Mucosa of descending colon (tissue), 3 donors: ENCODE results near the gene TACSTD2. TPM values are rescaled to one million over a fixed set of nuclear protein-coding genes. Genes with fewer than 3 reads are reported as not detected.
"Not testable (repeated sequence)": the region's sequence is repeated elsewhere in the genome, so short reads cannot be mapped to it uniquely, and the experiment has no call there.

ENCODE experiments used
- ATAC-seq: fragments of 200-7000 bp; cut with Tn5 transposase; one replicate; pipeline ENCODE4 v1.9.1; 2020; ENCODE audit warnings: mild to moderate bottlenecking, moderate library complexity
- DNase-seq, 3 donors: peaks; one replicate each; pipeline ENCODE4 v3.0.0-alpha.2; 2020
- H3K36me3 ChIP-seq: fragments of 200-600 bp; one replicate; pipeline ENCODE4 v1.8.0; 2021; ENCODE audit warnings: low read depth, mild to moderate bottlenecking
- H3K4me1 ChIP-seq: fragments of 200-600 bp; one replicate; pipeline ENCODE4 v1.8.0; 2021; ENCODE audit warnings: low read depth, mild to moderate bottlenecking
- H3K4me3 ChIP-seq: fragments of 200-600 bp; one replicate; pipeline ENCODE4 v1.8.0; 2021; ENCODE audit warnings: mild to moderate bottlenecking
- H3K9me3 ChIP-seq: fragments of 200-600 bp; one replicate; pipeline ENCODE4 v1.8.0; 2021; ENCODE audit warnings: mild to moderate bottlenecking
- intact Hi-C, 2 donors: fragments of 100-400 bp; cut with DNase I in 1 of 2; cut with micrococcal nuclease in 1 of 2; formaldehyde crosslinking; loops; one replicate each; pipeline versions ENCODE4 v1.11.0 to v1.11.1; 2022; cut with DNase I, micrococcal nuclease
- total RNA-seq, 3 donors: library from RNA; stranded (reverse); fragmentation: NEBNext Ultra II Directional in 2 of 3; extraction: Animal tissue kit (Norgen Biotek cat#: 25700) in 2 of 3; gene quantifications; one replicate each; pipeline versions ENCODE4 v1.2.1 to v1.2.4, GENCODE V29; 2021 to 2023
- TF ChIP-seq, protein P1 (sequence below): fragments of 200-600 bp; IDR thresholded peaks from one replicate; pipeline ENCODE4 v1.8.0; 2022; ENCODE audit warnings: antibody characterized with exemption, mild to moderate bottlenecking
- donor health status: DM: no; HTN: no; CAD: no; lungs with moderate emphysema.
- donor health status: DM: no; HTN: no; CAD: no.
- donor health status: DM: no; HTN: yes; CAD: no.

Gene TACSTD2
- total RNA-seq, 3 donors from 2014 or later, result 0.23 to 0.65 (median 0.32) TPM

DNA sequence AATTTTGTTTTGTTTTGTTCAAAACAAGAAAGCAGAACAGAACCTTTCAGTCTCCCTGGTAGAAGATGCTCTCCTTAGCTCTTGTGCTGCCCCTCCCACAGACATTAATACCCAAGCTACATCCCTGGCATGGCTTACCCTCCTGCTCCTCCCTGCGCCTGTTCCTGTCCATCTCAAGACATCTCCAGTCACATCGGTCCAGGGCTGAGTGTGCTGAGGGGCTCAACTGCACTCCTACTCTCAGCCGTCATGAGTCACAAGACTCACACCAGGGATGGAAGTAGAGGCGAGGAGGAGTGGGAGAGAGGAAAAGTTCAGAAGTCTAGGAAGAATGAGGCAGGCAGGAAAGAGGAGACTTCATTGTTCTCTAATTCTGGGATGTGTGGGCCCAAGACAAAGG is 9.2 kb upstream of the TACSTD2 start:
- TF ChIP-seq, protein P1, sequence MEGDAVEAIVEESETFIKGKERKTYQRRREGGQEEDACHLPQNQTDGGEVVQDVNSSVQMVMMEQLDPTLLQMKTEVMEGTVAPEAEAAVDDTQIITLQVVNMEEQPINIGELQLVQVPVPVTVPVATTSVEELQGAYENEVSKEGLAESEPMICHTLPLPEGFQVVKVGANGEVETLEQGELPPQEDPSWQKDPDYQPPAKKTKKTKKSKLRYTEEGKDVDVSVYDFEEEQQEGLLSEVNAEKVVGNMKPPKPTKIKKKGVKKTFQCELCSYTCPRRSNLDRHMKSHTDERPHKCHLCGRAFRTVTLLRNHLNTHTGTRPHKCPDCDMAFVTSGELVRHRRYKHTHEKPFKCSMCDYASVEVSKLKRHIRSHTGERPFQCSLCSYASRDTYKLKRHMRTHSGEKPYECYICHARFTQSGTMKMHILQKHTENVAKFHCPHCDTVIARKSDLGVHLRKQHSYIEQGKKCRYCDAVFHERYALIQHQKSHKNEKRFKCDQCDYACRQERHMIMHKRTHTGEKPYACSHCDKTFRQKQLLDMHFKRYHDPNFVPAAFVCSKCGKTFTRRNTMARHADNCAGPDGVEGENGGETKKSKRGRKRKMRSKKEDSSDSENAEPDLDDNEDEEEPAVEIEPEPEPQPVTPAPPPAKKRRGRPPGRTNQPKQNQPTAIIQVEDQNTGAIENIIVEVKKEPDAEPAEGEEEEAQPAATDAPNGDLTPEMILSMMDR, result no peak
- no peaks in the 10 kb centered on the region for H3K9me3 ChIP-seq
- no peak overlapping the region for H3K4me3 ChIP-seq
- intact Hi-C loops, result no loop called here
- no peaks in the 10 kb centered on the region for H3K4me1 ChIP-seq
- ATAC-seq, result no peak
- H3K36me3 ChIP-seq, result no peaks in the 10 kb centered on the region
- no peak for DNase-seq

DNA sequence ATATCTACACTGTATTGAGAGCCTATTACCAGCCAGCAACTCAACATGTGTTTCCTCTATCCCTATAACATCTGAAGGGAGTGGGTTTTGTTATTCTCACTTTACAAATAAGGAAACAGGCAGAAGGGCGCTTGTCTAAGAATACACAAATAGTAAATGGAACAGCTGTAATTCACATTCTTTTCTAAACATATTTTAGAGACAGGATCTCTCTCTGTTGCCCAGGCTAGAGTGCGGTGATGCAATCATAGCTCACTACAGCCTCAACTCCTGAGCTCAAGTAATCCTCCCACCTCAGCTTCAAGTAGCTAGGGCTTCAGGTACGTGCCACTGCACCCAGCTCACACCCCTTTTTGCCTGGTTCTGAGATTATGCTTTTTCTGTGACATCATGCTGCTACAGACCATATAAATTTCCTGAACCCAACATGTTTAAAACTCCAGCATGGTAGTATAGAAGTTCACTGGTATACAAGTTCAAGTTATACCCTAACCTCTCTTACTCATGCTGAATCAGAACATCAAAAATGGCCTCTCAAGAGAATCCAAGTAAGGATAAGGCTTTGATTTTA is 8.6 kb upstream of the TACSTD2 start:
- no peak overlapping the region for H3K4me3 ChIP-seq
- H3K9me3 ChIP-seq, result no peaks in the 10 kb centered on the region
- ATAC-seq, result peak; percentile 13
- DNase-seq, result no peak
- H3K4me1 ChIP-seq, result no peaks in the 10 kb centered on the region
- no peaks in the 10 kb centered on the region for H3K36me3 ChIP-seq
- TF ChIP-seq, protein P1, result no peak
- intact Hi-C loops, result no loop called here

DNA sequence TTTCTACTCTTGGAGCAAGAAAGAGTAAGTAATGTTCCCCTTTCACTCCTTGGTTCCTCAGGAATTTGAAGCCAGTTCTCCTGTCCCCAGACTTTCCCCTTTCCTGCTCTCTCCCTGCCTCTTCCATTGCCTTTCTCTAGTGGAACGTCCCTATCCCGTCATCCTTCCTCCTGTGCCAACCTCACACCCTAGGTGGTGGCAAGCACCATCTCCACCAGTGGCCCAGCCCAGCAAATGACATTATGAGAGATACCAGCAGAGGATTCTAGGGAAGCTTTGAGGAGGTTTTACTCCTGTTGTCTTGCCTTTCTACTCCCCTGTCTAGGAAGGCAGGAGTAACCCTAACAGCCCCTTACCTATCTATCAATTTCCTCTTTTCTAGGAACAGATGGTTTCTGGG is 8.1 kb upstream of the TACSTD2 start:
- Histone ChIP-seq H3K36me3 (no peaks in the 10 kb centered on the region), H3K4me1 (no peaks in the 10 kb centered on the region)
- intact Hi-C loops, result no loop called here

DNA sequence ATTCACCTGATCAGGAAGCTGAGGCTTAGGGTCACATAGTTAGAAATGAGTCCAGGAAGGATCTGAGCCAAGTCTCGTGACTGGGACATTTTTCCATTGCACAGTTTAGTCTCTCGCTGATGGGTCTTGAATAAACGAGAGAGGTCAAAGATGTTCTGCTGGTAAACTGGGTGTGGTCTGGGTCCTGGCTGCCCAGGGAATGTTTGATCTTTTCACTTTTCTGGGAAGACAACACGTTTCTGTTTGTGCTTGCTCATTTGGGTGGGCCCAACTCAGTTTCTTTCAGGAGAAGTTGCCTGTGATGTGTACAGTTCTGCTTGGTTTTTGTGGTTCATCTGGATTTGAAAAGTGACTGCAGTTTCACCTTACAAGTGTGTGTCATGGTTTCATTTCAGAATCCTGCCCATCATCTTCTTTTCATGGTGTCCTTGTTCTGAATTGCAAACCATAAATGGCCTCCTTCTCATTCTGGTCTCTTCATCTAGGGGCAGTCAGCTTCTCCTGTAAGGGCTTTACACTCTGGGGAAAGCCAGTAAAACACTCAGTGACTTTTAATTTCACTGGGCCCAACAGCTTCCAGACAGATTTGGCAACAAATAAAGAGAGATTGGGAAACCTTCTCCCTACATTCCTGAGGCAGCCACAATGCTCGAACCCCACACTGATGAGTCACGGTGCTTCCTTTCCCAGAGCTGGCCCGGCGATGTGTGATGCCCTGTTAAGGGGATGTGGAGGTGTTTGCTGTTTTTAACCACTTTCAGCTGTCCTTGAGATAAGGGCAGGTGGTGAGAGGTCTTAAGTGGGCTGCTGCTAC is 7.2 kb upstream of the TACSTD2 start:
- intact Hi-C loops, result no loop called here
- ATAC-seq (peak; percentile 73), DNase-seq (peak in 2 of 3 donors; percentile 34 to 61)
- TF ChIP-seq, protein P1, result no peak
- Histone ChIP-seq H3K9me3 (no peaks in the 10 kb centered on the region), H3K4me3 (no peak overlapping the region), H3K4me1 (no peaks in the 10 kb centered on the region), H3K36me3 (no peaks in the 10 kb centered on the region)

More for the DNA sequence above, 8.1 kb upstream of the TACSTD2 start:
- no peaks in the 10 kb centered on the region for H3K9me3 ChIP-seq
- peak; percentile 25 for ATAC-seq
- TF ChIP-seq, protein P1, result no peak
- H3K4me3 ChIP-seq, result no peak overlapping the region
- no peak for DNase-seq

DNA sequence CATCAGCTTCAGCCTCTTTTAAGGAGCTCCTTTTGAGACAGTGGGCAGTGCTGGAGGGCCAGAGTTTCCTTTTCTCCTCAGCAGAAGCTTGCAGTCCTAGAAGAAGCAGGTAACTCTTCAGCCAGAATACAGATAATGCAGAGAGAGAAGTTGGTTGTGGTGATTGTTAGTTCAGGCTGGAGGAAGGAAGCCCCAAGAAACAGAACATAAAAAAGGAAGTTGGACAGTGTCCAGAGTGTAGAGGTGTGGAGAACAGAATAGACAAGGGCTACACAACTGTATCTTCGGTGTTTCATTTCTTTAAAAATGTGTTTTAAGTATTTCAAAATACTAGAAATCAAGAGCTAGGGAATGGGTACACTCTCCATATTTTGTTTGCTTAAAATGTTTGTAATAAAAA is 6.4 kb upstream of the TACSTD2 start:
- intact Hi-C loops, result no loop called here
- no peaks in the 10 kb centered on the region for H3K4me1 ChIP-seq
- no peak overlapping the region for H3K4me3 ChIP-seq
- H3K9me3 ChIP-seq, result no peaks in the 10 kb centered on the region
- TF ChIP-seq, protein P1, result no peak
- no peaks in the 10 kb centered on the region for H3K36me3 ChIP-seq
- ATAC-seq (peak; percentile 31), DNase-seq (no peak)

DNA sequence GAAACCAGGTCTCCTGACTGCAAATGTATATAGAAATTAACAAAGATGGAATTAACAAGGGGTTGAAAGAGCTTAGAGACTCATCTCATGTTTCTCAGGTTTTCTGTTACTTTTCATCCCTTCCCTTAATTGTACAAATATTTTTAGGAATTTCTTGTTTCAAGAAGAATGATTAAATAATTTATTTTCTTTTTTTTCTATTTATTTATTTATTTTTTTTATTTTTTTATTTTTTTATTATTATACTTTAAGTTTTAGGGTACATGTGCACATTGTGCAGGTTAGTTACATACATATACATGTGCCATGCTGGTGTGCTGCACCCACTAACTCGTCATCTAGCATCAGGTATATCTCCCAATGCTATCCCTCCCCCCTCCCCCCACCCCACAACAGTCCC is 5.1 kb upstream of the TACSTD2 start:
- H3K36me3 ChIP-seq, DNase-seq, intact Hi-C loops, ATAC-seq, H3K4me1 ChIP-seq, H3K4me3 ChIP-seq, H3K9me3 ChIP-seq: not testable (repeated sequence)
